SU-DHL-6 (cell line): Measurements from ENCODE around the gene CHADL.

ENCODE experiments used
- EZH2phosphoT487 ChIP-seq: fragments of 200-600 bp; sonication (generic), shearing (Covaris generic); conservative IDR thresholded peaks from 2 replicates; pipeline ENCODE4 v1.6.1; 2018; ENCODE audit warnings: mild to moderate bottlenecking, antibody characterized with exemption, low read length, moderate library complexity, mixed read lengths
- TF ChIP-seq, protein P1 (sequence below): fragments of 200-600 bp; sonication (generic); IDR thresholded peaks from one replicate; pipeline ENCODE4 v1.5.1; 2017; ENCODE audit warnings: antibody characterized with exemption, mild to moderate bottlenecking, low read length, moderate library complexity; ENCODE audit not compliant: insufficient read depth, poor library complexity, severe bottlenecking

DNA sequence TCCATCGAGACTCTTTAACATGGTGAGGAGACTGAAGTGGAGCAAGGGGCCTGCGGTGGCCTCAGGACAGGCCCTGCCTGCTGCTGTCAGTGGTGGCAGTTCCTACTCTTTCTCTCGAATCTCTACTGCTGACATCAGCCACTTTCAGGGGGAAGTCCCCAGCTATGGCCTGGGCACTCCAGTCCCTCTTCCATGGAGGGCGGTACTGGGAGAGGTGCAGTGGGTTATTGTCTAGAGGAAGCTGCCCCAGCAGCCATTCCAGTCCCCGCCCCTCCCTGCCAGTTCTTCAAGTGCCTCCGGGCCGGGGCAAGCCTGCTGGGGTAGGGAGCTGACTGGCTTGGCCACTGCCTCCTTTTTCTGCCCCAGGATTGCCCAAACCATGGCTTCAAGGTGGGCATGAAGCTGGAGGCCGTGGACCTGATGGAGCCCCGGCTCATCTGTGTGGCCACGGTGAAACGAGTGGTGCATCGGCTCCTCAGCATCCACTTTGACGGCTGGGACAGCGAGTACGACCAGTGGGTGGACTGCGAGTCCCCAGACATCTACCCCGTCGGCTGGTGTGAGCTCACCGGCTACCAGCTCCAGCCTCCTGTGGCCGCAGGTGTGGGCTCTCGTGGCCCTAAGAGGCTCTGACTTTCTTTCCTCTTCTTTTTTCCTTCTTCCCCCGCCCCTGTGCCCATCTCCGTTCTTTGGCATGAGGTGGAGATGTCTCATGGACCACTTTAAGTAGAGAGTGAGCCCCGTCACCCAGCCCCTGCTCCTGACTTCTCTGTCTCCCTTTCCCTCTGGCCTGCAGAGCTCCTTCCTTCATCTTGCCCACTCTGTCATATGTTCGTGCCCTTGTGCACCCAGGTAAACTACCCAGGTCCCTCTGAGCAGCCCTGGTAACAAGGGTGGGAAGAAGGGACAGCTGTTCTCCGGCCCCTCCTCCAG lies 13.7 kb downstream of the CHADL start:
- TF ChIP-seq, protein P1, sequence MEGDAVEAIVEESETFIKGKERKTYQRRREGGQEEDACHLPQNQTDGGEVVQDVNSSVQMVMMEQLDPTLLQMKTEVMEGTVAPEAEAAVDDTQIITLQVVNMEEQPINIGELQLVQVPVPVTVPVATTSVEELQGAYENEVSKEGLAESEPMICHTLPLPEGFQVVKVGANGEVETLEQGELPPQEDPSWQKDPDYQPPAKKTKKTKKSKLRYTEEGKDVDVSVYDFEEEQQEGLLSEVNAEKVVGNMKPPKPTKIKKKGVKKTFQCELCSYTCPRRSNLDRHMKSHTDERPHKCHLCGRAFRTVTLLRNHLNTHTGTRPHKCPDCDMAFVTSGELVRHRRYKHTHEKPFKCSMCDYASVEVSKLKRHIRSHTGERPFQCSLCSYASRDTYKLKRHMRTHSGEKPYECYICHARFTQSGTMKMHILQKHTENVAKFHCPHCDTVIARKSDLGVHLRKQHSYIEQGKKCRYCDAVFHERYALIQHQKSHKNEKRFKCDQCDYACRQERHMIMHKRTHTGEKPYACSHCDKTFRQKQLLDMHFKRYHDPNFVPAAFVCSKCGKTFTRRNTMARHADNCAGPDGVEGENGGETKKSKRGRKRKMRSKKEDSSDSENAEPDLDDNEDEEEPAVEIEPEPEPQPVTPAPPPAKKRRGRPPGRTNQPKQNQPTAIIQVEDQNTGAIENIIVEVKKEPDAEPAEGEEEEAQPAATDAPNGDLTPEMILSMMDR = no peak
- no peak for TF ChIP-seq EZH2phosphoT487
